Effector memory CD8-positive, alpha-beta T cell (primary cell): ENCODE results near the gene JAK1.

Experiments
- ATAC-seq: fragments of 150-1000 bp; cut with Tn5 transposase; replicated peaks from 2 replicates; pipeline ENCODE4 v1.10.0; 2021; ENCODE audit warnings: mild to moderate bottlenecking, moderate library complexity
- DNase-seq, 3 experiments: peaks; one replicate each; pipeline ENCODE4 v3.0.0; 2021
- H3K27ac Mint-ChIP-seq, 2 donors: one replicate each; pipeline ENCODE4 v1.8.0; 2022; ENCODE audit warnings: mild to moderate bottlenecking in 2 of 2, mixed read lengths in 2 of 2, moderate library complexity in 2 of 2
- H3K27me3 Mint-ChIP-seq, 2 donors: one replicate each; pipeline ENCODE4 v1.8.0; 2022; ENCODE audit warnings: mixed read lengths in 2 of 2
- H3K36me3 Mint-ChIP-seq: one replicate; pipeline ENCODE4 v1.8.0; 2022; ENCODE audit warnings: mild to moderate bottlenecking, moderate library complexity, mixed read lengths; ENCODE audit not compliant: insufficient read depth
- H3K4me1 Mint-ChIP-seq, 2 donors: one replicate each; pipeline ENCODE4 v1.8.0; 2022; ENCODE audit warnings: low read depth in 2 of 2, mixed read lengths in 2 of 2
- H3K4me3 Mint-ChIP-seq, 2 donors: one replicate each; pipeline ENCODE4 v1.8.0; 2022; ENCODE audit warnings: mild to moderate bottlenecking in 2 of 2, mixed read lengths in 2 of 2, moderate library complexity in 2 of 2
- H3K9me3 Mint-ChIP-seq, 2 donors: one replicate each; pipeline ENCODE4 v1.8.0; 2022; ENCODE audit warnings: mixed read lengths in 2 of 2

Gene JAK1

GRCh38 chr1:64846573-64847430 lies 119.5 kb downstream of the JAK1 start:
- peaks cover 8 to 18% of the 10 kb centered on the region in 2 donors for H3K4me1 Mint-ChIP-seq
- H3K36me3 Mint-ChIP-seq, result peaks cover 74% of the 10 kb centered on the region
- ATAC-seq (no peak), DNase-seq (no peak)
- peak overlapping the region; percentile 76 to 77 for H3K27ac Mint-ChIP-seq
- H3K4me3 Mint-ChIP-seq, result no peak overlapping the region
- no peaks in the 10 kb centered on the region for H3K27me3 Mint-ChIP-seq
- H3K9me3 Mint-ChIP-seq, result no peaks in the 10 kb centered on the region

- DNase-seq, result no peak
- H3K4me3 Mint-ChIP-seq, result no peak overlapping the region
- peaks cover 8 to 18% of the 10 kb centered on the region in 2 donors for H3K4me1 Mint-ChIP-seq
These were observed 120.4 kb downstream of the JAK1 start for GRCh38 chr1:64845831-64846425.

GRCh38 chr1:64844609-64845008 lies 121.7 kb downstream of the JAK1 start:
- Mint-ChIP-seq H3K4me1 (peaks cover 5 to 11% of the 10 kb centered on the region in 2 donors), H3K9me3 (no peaks in the 10 kb centered on the region), H3K27ac (peak overlapping the region; percentile 38 to 78), H3K27me3 (no peaks in the 10 kb centered on the region), H3K36me3 (peaks cover 82% of the 10 kb centered on the region), H3K4me3 (no peak overlapping the region)
- DNase-seq (no peak), ATAC-seq (no peak)

More at GRCh38 chr1:64845831-64846425, 120.4 kb downstream of the JAK1 start:
- ATAC-seq, result no peak
- Mint-ChIP-seq H3K36me3 (peaks cover 82% of the 10 kb centered on the region), H3K9me3 (no peaks in the 10 kb centered on the region), H3K27ac (peak overlapping the region; percentile 77 to 78), H3K27me3 (no peaks in the 10 kb centered on the region)

- no peak overlapping the region for H3K4me3 Mint-ChIP-seq
- DNase-seq, result no peak
- H3K27ac Mint-ChIP-seq, result peak overlapping the region; percentile 38 to 78
- no peaks in the 10 kb centered on the region for H3K9me3 Mint-ChIP-seq
- H3K36me3 Mint-ChIP-seq, result peaks cover 82% of the 10 kb centered on the region
- peaks cover 5 to 11% of the 10 kb centered on the region in 2 donors for H3K4me1 Mint-ChIP-seq
- no peak for ATAC-seq
- no peaks in the 10 kb centered on the region for H3K27me3 Mint-ChIP-seq
These were observed 122.2 kb downstream of the JAK1 start for GRCh38 chr1:64844175-64844574.

GRCh38 chr1:64843675-64844074 lies 122.7 kb downstream of the JAK1 start:
- H3K27me3 Mint-ChIP-seq, result no peaks in the 10 kb centered on the region
- H3K27ac Mint-ChIP-seq, result peak overlapping the region; percentile 38 to 78
- ATAC-seq (no peak), DNase-seq (no peak)
- peaks cover 82% of the 10 kb centered on the region for H3K36me3 Mint-ChIP-seq
- no peaks in the 10 kb centered on the region for H3K9me3 Mint-ChIP-seq
- H3K4me1 Mint-ChIP-seq, result peaks cover 5 to 9% of the 10 kb centered on the region in 2 donors
- H3K4me3 Mint-ChIP-seq, result no peak overlapping the region

GRCh38 chr1:64842224-64842623 lies 124.1 kb downstream of the JAK1 start:
- Mint-ChIP-seq H3K27me3 (no peaks in the 10 kb centered on the region), H3K9me3 (no peaks in the 10 kb centered on the region), H3K36me3 (peaks cover 82% of the 10 kb centered on the region), H3K4me1 (peaks cover 5 to 9% of the 10 kb centered on the region in 2 donors), H3K4me3 (no peak overlapping the region), H3K27ac (peak overlapping the region in 1 of 2 donors; percentile 78)
- DNase-seq, result no peak
- ATAC-seq, result no peak

GRCh38 chr1:64841330-64842065 lies 124.9 kb downstream of the JAK1 start:
- no peaks in the 10 kb centered on the region for H3K27me3 Mint-ChIP-seq
- peaks cover 82% of the 10 kb centered on the region for H3K36me3 Mint-ChIP-seq
- H3K4me1 Mint-ChIP-seq, result peaks cover 5 to 9% of the 10 kb centered on the region in 2 donors
- no peak overlapping the region for H3K4me3 Mint-ChIP-seq
- H3K27ac Mint-ChIP-seq, result peak overlapping the region; percentile 20 to 25
- DNase-seq, result no peak
- ATAC-seq, result no peak
- H3K9me3 Mint-ChIP-seq, result no peaks in the 10 kb centered on the region

GRCh38 chr1:64839732-64840405 lies 126.5 kb downstream of the JAK1 start:
- no peak overlapping the region for H3K4me3 Mint-ChIP-seq
- H3K27ac Mint-ChIP-seq, result peak overlapping the region in 1 of 2 donors; percentile 59
- H3K27me3 Mint-ChIP-seq, result no peaks in the 10 kb centered on the region
- DNase-seq (no peak), ATAC-seq (no peak)
- no peaks in the 10 kb centered on the region for H3K9me3 Mint-ChIP-seq
- H3K4me1 Mint-ChIP-seq, result peaks cover 5 to 9% of the 10 kb centered on the region in 2 donors
- H3K36me3 Mint-ChIP-seq, result peaks cover 84% of the 10 kb centered on the region

GRCh38 chr1:64839261-64839660 lies 127.1 kb downstream of the JAK1 start:
- Mint-ChIP-seq H3K9me3 (no peaks in the 10 kb centered on the region), H3K36me3 (peaks cover 86% of the 10 kb centered on the region), H3K27ac (peak overlapping the region in 1 of 2 donors; percentile 59), H3K4me1 (peaks cover 5 to 9% of the 10 kb centered on the region in 2 donors), H3K27me3 (no peaks in the 10 kb centered on the region), H3K4me3 (no peak overlapping the region)
- ATAC-seq (no peak), DNase-seq (no peak)

- Mint-ChIP-seq H3K27me3 (no peaks in the 10 kb centered on the region), H3K9me3 (no peaks in the 10 kb centered on the region), H3K27ac (peak overlapping the region in 1 of 2 donors; percentile 59), H3K4me1 (peaks cover 5% of the 10 kb centered on the region in 2 donors), H3K4me3 (no peak overlapping the region), H3K36me3 (peaks cover 84% of the 10 kb centered on the region)
- no peak for DNase-seq
- no peak for ATAC-seq
These were observed 127.9 kb downstream of the JAK1 start for GRCh38 chr1:64838486-64838885.

GRCh38 chr1:64836802-64837201 lies 129.5 kb downstream of the JAK1 start:
- H3K4me1 Mint-ChIP-seq, result no peaks in the 10 kb centered on the region
- H3K27ac Mint-ChIP-seq, result peak overlapping the region; percentile 9 to 47
- peaks cover 91% of the 10 kb centered on the region for H3K36me3 Mint-ChIP-seq
- no peak for DNase-seq
- no peaks in the 10 kb centered on the region for H3K27me3 Mint-ChIP-seq
- H3K9me3 Mint-ChIP-seq, result no peaks in the 10 kb centered on the region
- ATAC-seq, result no peak
- H3K4me3 Mint-ChIP-seq, result no peak overlapping the region

GRCh38 chr1:64834734-64835133 lies 131.6 kb downstream of the JAK1 start:
- Mint-ChIP-seq H3K4me1 (no peaks in the 10 kb centered on the region), H3K4me3 (no peak overlapping the region), H3K27ac (peak overlapping the region in 1 of 2 donors; percentile 49), H3K9me3 (no peaks in the 10 kb centered on the region), H3K27me3 (no peaks in the 10 kb centered on the region), H3K36me3 (peaks cover 71% of the 10 kb centered on the region)
- ATAC-seq (no peak), DNase-seq (no peak)
